NCI-H1092 treated with DMSO at 0.1 percent for 48 hours (cell line): ENCODE data around the gene KLHL42.
A peak's percentile ranks its signal among the peaks of the same experiment; 100 is the strongest.
"Not testable (repeated sequence)": the region's sequence is repeated elsewhere in the genome, so short reads cannot be mapped to it uniquely, and the experiment has no call there.

Experiments used
- DNase-seq: peaks from one replicate; lab custom pipeline; 2025; lab: John Stamatoyannopoulos, UW

The KLHL42 gene

GRCh38 chr12:27817766-27818165 is 37.7 kb downstream of the KLHL42 start:
- no peak for DNase-seq

- DNase-seq = no peak
These were observed 38.4 kb downstream of the KLHL42 start for GRCh38 chr12:27818401-27818918.

- DNase-seq = no peak
These were observed 40.5 kb downstream of the KLHL42 start for GRCh38 chr12:27820564-27820963.

- DNase-seq = peak; percentile 44
These were observed 41.4 kb downstream of the KLHL42 start for GRCh38 chr12:27821259-27821973.

GRCh38 chr12:27822076-27822712 is 42.2 kb downstream of the KLHL42 start:
- DNase-seq = no peak

GRCh38 chr12:27823038-27823437 is 43.0 kb downstream of the KLHL42 start:
- no peak for DNase-seq

- no peak for DNase-seq
These were observed 44.3 kb downstream of the KLHL42 start for GRCh38 chr12:27824126-27824842.

GRCh38 chr12:27826076-27826475 is 46.0 kb downstream of the KLHL42 start:
- DNase-seq = no peak

GRCh38 chr12:27828196-27828595 is 48.2 kb downstream of the KLHL42 start:
- no peak for DNase-seq

- no peak for DNase-seq
These were observed 58.6 kb downstream of the KLHL42 start for GRCh38 chr12:27838543-27839185.

GRCh38 chr12:27840229-27840999 is 60.4 kb downstream of the KLHL42 start:
- no peak for DNase-seq

- DNase-seq = no peak
These were observed 61.4 kb downstream of the KLHL42 start for GRCh38 chr12:27841392-27841882.

GRCh38 chr12:27843714-27844245 is 63.7 kb downstream of the KLHL42 start:
- DNase-seq = no peak

- DNase-seq = peak; percentile 28
These were observed 64.5 kb downstream of the KLHL42 start for GRCh38 chr12:27844366-27845090.

- DNase-seq = no peak
These were observed 65.2 kb downstream of the KLHL42 start for GRCh38 chr12:27845187-27845586.

- not testable (repeated sequence) for DNase-seq
These were observed 65.7 kb downstream of the KLHL42 start for GRCh38 chr12:27845706-27846105.

GRCh38 chr12:27847293-27847692 is 67.3 kb downstream of the KLHL42 start:
- not testable (repeated sequence) for DNase-seq

- no peak for DNase-seq
These were observed 71.3 kb downstream of the KLHL42 start for GRCh38 chr12:27851311-27851710.

GRCh38 chr12:27852117-27852516 is 72.1 kb downstream of the KLHL42 start:
- no peak for DNase-seq
